Uterus (tissue), 2 donors: Measurements from ENCODE around the gene LARP1.

ENCODE experiments used
- POLR2A ChIP-seq, 2 donors: fragments of 450-650 bp; IDR thresholded peaks; one replicate each; pipeline ENCODE4 v1.6.1; 2016; ENCODE audit warnings: antibody characterized with exemption in 2 of 2, mild to moderate bottlenecking in 1 of 2, moderate library complexity in 1 of 2
- TF ChIP-seq, protein P1 (sequence below), 4 experiments: fragments of 200-600 bp in 2 of 4; fragments of 450-650 bp in 2 of 4; sonication (generic) in 2 of 4; IDR thresholded peaks; one replicate each; pipeline ENCODE4 v1.5.1; 2016 to 2019; ENCODE audit warnings: antibody characterized with exemption in 4 of 4, mild to moderate bottlenecking in 2 of 4, moderate library complexity in 1 of 4

DNA sequence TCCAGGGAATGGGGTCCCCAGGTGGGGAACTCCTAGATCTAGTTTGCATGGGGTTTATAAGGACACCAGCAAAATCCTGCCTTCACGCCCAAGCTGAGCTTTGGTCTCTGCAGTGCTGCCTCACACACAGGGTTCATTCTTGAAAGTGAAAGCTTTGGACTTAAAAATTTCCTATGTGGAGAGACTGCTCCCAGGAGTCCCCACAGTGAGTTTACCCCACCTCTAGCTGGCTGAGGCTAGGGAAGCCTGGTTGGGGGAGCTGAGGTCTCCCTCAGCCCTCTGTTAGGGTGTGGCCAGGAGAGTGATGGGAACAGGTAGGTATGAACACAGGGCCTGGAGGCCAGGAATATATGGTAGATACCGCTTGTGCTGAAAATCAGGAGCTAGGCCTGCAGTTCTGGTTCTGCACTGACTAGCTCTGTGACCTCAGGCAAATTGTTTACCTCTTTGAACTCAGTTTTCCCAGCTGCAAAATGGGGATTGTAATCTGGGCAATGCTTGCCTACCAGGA is 41.5 kb upstream of the LARP1 start:
- TF ChIP-seq, protein P1, sequence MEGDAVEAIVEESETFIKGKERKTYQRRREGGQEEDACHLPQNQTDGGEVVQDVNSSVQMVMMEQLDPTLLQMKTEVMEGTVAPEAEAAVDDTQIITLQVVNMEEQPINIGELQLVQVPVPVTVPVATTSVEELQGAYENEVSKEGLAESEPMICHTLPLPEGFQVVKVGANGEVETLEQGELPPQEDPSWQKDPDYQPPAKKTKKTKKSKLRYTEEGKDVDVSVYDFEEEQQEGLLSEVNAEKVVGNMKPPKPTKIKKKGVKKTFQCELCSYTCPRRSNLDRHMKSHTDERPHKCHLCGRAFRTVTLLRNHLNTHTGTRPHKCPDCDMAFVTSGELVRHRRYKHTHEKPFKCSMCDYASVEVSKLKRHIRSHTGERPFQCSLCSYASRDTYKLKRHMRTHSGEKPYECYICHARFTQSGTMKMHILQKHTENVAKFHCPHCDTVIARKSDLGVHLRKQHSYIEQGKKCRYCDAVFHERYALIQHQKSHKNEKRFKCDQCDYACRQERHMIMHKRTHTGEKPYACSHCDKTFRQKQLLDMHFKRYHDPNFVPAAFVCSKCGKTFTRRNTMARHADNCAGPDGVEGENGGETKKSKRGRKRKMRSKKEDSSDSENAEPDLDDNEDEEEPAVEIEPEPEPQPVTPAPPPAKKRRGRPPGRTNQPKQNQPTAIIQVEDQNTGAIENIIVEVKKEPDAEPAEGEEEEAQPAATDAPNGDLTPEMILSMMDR (IDR thresholded peaks at IDR 0.05): no peak
- TF ChIP-seq POLR2A (IDR thresholded peaks at IDR 0.05): no peak
